ENCODE measurements around the gene PDE1A. TPM values are rescaled to one million over a fixed set of nuclear protein-coding genes. Genes with fewer than 3 reads are reported as not detected.

PDE1A gene
- total RNA-seq, 4 donors from 2014 or later: 72.3 to 101 (median 85.7) TPM

DNA sequence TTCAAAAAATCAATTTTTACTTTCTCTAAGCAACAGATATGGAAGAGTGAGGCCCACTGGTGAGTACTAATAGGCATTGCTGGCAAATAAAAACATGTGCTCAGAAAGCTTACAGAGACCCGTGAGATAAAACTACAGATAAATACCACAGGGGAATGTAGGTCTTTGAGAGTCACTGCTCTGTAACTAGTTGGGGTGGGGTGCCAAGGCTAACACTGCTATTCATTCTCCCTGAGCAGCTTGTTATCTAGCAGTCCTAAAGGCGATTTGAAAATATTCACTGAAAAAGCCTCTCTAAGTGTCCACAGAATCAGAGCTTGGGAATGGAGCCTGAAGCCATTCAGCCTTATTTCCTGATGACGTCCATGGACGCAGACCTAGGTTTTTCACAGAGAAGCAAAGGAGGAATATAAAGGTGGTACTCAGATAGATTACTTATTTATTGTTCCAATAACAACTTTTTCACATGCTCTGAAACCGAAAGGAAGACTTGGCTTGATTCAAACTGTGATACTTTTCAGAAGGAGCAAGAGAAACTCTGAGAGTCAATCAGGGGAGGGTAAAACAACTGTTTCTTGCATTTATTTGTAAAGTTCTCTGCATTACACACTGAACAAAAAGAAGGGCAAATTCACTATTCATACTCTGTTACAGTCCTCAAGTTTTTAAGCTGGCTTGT is 252.8 kb downstream of the PDE1A start:
- Histone ChIP-seq H3K27ac (peak overlapping the region in 1 of 3 donors; percentile 39), H3K4me1 (no peaks in the 10 kb centered on the region), H3K9me3 (no peaks in the 10 kb centered on the region), H3K36me3 (no peaks in the 10 kb centered on the region), H3K27me3 (no peaks in the 10 kb centered on the region), H3K4me3 (replicated peaks in 1 of 3) (no peak overlapping the region)
- intact Hi-C loops (cut with DNase I): no loop called here
- 51 to 55% methylated on average over 5 of the region's 5 CpGs for WGBS, 2 donors
- no peak for TF ChIP-seq CTCF (IDR thresholded peaks at IDR 0.05)
- no peak for TF ChIP-seq POLR2A (IDR thresholded peaks at IDR 0.05)
- DNase-seq: no peak

GRCh38 chr2:182170341-182170740 is 256.5 kb downstream of the PDE1A start:
- 95 to 97% methylated on average over 3 of the region's 3 CpGs for WGBS, 2 donors
- no peaks in the 10 kb centered on the region for H3K27me3 ChIP-seq
- DNase-seq: no peak
- TF ChIP-seq CTCF (IDR thresholded peaks at IDR 0.05): no peak
- no peak for TF ChIP-seq POLR2A (IDR thresholded peaks at IDR 0.05)
- H3K4me1 ChIP-seq: no peaks in the 10 kb centered on the region
- intact Hi-C loops (cut with DNase I): no loop called here
- H3K9me3 ChIP-seq: no peaks in the 10 kb centered on the region
- H3K4me3 ChIP-seq (replicated peaks in 1 of 3): no peak overlapping the region
- H3K27ac ChIP-seq: no peak overlapping the region
- H3K36me3 ChIP-seq: no peaks in the 10 kb centered on the region

GRCh38 chr2:182167882-182168281 is 259.0 kb downstream of the PDE1A start:
- no peak overlapping the region for H3K4me3 ChIP-seq (replicated peaks in 1 of 3)
- WGBS, 2 donors: 82 to 87% methylated on average over 4 of the region's 4 CpGs
- no peaks in the 10 kb centered on the region for H3K4me1 ChIP-seq
- H3K36me3 ChIP-seq: no peaks in the 10 kb centered on the region
- no peaks in the 10 kb centered on the region for H3K9me3 ChIP-seq
- TF ChIP-seq CTCF (IDR thresholded peaks at IDR 0.05): no peak
- no peak for TF ChIP-seq POLR2A (IDR thresholded peaks at IDR 0.05)
- intact Hi-C loops (cut with DNase I): no loop called here
- no peaks in the 10 kb centered on the region for H3K27me3 ChIP-seq
- DNase-seq: no peak
- no peak overlapping the region for H3K27ac ChIP-seq

GRCh38 chr2:182166841-182167240 is 260.0 kb downstream of the PDE1A start:
- no peaks in the 10 kb centered on the region for H3K27me3 ChIP-seq
- TF ChIP-seq CTCF (IDR thresholded peaks at IDR 0.05) (no peak), POLR2A (IDR thresholded peaks at IDR 0.05) (no peak)
- H3K4me3 ChIP-seq (replicated peaks in 1 of 3): no peak overlapping the region
- H3K36me3 ChIP-seq: no peaks in the 10 kb centered on the region
- H3K4me1 ChIP-seq: no peaks in the 10 kb centered on the region
- no peak overlapping the region for H3K27ac ChIP-seq
- DNase-seq: no peak
- intact Hi-C loops (cut with DNase I): no loop called here
- WGBS, 2 donors: 71 to 76% methylated on average over 2 of the region's 2 CpGs
- no peaks in the 10 kb centered on the region for H3K9me3 ChIP-seq

- H3K27ac ChIP-seq: no peak overlapping the region
- no peak for TF ChIP-seq POLR2A (IDR thresholded peaks at IDR 0.05)
- no peak for TF ChIP-seq CTCF (IDR thresholded peaks at IDR 0.05)
- H3K36me3 ChIP-seq: no peaks in the 10 kb centered on the region
- no peaks in the 10 kb centered on the region for H3K27me3 ChIP-seq
- H3K4me1 ChIP-seq: no peaks in the 10 kb centered on the region
- WGBS, 2 donors: 97% methylated on average over 2 of the region's 2 CpGs
- no peaks in the 10 kb centered on the region for H3K9me3 ChIP-seq
- no peak for DNase-seq
- no peak overlapping the region for H3K4me3 ChIP-seq (replicated peaks in 1 of 3)
- intact Hi-C loops (cut with DNase I): no loop called here
Measured at GRCh38 chr2:182166406-182166805, 260.4 kb downstream of the PDE1A start.

Measured in thyroid gland (tissue), 4 donors.